GM18858 (cell line): ENCODE data around the gene PNPLA5.
"Not testable (repeated sequence)": the region's sequence is repeated elsewhere in the genome, so short reads cannot be mapped to it uniquely, and the experiment has no call there.

Experiments used
- ATAC-seq: cut with Tn5 transposase; IDR thresholded peaks from one replicate; pipeline ENCODE4 v1.9.1; 2021; ENCODE audit not compliant: unreplicated experiment

PNPLA5 gene, protein sequence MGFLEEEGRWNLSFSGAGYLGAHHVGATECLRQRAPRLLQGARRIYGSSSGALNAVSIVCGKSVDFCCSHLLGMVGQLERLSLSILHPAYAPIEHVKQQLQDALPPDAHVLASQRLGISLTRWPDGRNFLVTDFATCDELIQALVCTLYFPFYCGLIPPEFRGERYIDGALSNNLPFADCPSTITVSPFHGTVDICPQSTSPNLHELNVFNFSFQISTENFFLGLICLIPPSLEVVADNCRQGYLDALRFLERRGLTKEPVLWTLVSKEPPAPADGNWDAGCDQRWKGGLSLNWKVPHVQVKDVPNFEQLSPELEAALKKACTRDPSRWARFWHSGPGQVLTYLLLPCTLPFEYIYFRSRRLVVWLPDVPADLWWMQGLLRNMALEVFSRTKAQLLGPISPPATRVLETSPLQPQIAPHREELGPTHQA

DNA sequence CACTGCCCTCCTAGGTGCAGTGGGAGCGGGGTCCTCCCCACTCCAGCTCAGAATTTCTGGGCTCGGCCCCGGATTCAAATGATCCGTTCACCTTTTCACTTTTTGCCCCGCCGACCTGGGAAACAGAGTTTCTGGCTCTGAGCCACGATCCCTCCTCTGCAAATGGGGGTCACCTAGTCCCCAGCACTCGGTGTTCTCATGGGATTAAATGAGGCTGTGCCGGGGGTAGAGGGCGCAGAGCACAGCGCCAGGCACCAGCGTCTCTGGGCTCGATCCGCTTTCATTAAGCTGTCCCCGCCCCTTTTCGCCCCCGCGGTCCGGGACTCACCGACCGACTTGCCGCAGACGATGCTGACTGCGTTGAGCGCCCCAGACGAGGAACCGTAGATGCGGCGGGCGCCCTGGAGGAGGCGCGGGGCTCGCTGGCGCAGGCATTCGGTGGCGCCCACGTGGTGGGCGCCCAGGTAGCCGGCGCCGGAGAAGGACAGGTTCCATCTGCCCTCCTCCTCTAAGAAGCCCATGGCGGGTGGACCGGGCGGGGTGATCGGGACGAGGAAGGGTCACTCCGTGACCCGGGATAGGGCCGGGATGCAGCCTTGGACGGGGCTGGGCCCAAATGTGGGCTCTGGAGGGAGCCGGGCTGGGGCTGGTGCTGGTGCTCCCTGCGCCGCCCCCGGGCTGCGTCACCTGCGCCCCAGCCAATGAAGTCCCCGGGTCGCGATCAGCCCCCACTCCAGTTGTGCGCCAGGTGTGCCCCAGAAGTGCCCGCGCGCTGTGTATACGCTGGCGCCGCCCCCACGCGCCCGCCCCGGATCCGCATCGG is at the start of gene PNPLA5:
Gene PNPLA5 (minus strand): TSS at position 654 of the 823 bp plus-strand sequence. CDS start 133 bp downstream, at position 521.
- no peak for ATAC-seq

DNA sequence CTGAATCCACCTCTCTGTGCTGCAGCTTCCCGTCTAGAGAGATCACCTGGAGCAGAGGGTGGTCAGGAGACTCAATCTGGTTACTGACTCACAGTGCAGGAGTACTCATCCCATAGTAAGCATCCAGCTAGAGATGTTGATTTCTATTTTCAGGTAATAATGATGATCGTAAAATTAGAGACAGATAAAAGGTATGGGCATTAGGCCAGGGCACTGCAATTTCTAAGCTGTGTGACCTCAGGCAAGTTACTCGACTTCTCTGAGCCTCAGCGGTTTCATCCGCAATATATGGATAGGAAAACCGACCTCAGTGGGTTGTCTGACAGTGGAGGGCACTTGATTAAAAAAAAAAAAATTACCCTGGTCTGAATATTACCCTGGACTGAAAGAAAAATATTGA is 49.6 kb upstream of the PNPLA5 start:
- ATAC-seq = no peak

DNA sequence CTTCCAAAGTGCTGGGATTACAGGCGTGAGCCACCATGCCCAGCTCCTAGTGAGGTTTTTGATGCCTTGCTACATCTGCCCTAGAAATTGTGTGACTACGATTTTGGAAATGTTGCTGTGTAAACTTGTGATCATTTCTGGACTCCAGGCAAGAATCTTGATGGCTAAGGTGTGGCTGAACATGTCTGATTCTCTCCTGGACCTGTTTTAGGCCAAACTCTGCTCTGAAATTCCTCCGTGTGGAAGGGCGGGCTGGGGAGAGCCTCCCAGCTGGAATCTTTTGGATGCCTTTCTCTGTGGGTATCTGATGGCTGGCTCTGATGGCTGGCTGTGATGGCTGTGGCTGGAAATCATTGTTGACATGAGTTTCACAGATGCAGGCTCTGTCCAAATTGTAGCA is 40.0 kb upstream of the PNPLA5 start:
- ATAC-seq = no peak

DNA sequence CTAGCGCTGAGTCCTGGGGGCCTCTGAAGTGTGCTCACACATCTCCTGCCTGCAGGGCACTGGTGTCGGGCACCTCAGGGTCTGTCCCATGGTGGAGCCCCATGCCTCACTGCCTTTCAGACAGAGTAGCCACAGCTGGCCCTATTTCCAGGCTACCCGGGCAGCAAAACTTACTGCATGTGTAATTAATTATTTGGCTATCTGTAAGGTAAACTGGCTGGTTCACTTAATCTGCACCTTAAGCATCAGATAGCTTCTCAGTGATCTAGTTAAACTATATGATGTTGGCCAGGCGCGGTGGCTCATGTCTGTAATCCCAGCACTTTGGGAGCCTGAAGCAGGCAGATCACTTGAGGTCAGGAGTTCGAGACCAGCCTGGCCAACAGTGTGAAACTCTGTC is 37.1 kb upstream of the PNPLA5 start:
- no peak for ATAC-seq

DNA sequence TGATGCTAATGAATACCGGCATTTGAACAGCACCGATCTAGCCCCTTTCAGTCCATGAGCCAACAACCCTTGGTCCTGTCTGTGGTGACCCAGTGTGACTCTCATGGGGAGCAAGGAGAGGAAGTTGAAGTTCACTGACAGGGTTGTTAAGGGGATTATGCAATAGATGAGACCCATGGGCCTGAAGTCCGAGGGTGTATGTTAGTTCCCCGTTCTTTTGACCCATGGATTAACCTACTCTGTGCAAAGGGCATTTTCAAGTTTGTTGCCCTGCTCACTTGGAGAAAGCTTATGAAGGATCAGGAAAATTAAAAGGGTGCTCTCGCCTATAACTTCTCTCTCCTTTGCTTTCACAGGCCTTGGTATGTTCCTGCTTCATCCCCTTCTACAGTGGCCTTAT is 36.7 kb upstream of the PNPLA5 start:
- ATAC-seq = no peak

DNA sequence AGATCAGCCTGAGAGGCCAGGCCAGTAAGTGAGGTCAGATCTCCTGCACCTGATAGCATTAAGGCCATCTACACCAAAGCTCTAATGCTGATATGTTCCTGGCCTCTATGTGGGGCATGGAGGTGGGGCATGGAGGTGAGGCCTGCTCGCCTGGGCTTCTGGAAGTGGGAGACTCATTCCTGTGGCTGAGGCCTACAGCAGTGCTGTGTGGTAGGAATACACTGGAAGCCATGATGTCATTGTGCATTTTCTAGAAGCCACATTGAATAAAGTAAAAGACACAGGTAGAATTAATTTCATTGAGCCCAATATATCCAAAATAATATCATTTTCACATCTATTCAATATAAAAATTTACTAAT is 34.5 kb upstream of the PNPLA5 start:
- ATAC-seq = no peak

DNA sequence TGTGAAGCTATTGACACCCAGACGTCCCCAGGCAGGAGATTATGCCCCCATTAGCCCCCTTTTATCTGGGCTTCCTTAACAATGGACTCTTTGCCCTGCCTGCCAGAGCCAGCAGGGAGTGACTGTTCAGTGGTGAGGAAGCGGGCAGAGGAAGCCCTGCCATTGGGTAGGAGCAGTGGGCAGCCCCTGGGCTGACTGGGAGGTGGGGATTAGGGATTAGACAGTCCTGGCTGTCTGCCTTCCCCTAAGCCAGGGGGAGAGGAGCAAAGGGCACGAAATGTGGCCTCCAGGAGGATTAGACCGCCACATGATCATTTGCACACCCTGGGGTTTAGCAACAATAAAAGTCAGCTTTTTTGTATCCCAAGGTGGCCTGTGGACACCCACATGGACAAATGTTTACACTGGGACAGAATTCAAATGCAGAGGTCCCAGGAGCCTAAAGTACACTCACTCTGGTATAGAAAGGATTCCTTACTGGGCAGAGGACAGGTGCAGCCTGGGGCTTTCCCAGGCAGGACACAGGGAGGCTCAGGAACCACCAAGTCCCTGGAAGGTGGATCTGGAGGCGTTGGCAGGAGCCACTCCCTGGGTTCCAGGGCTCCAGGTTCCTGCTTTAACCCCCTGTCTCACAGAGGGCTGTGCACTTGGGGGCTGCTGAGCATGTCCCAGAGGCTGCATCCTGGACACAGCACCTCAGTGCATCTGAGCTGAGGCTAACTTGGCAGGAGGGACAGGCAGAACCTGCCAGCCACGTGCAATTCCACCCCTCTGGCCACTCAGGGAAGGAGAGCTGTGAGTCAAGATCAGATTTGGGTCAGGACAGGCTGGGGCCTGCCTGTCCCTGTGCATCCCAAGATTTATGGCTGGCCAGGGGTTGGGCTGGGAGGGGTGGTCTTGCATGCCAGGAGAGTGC is 33.9 kb upstream of the PNPLA5 start:
- ATAC-seq = no peak

DNA sequence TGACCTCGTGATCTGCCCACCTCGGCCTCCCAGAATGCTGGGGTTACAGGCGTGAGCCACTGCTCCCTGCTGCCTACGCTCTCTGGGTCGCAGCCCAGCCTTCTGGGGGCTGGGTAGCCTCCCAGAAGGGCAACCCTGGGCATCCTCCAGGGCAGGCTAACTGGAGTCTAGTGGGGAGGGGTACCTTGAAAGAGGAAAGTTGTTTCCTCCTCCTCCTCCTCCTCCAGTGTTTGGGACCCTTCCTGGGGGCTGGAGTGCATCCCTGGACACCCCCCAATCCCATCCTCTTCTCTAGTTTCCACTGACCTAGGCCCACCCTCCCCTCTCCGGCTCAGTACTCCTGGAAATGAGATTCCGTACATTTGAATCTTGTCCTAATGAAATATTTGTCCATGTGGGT is 33.1 kb upstream of the PNPLA5 start:
- no peak for ATAC-seq

DNA sequence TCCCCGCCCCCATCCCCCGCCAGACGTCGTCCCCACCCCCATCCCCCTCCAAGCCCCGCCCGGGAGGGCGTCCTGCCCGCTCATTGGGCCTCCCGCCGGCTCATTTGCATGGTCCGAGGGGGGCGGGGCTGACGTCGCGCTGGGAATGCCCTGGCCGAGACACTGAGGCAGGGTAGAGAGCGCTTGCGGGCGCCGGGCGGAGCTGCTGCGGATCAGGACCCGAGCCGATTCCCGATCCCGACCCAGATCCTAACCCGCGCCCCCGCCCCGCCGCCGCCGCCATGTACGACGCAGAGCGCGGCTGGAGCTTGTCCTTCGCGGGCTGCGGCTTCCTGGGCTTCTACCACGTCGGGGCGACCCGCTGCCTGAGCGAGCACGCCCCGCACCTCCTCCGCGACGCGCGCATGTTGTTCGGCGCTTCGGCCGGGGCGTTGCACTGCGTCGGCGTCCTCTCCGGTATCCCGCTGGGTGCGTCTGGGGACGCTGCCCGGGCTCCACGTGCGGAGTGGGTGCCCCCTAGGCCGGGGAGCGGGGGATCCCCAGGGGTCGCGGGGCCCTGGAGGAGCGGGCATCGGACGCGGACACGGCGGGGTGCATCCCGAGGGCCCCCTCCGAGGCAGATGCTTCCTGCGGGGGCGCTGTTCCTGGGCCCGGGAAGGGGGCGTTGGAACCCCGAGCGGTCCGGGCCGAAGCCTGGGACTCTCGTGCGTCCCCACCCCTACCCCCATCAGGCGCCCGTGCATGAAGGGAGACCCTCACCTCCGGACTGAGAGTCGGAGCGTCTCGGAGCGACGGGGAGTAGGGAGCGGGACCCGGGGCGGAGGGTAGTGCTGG is 32.0 kb upstream of the PNPLA5 start, which contains the start of gene PNPLA3:
Gene PNPLA3 (plus strand): TSS at position 175 of the 834 bp plus-strand sequence. CDS start 107 bp downstream, at position 282.
- no peak for ATAC-seq

DNA sequence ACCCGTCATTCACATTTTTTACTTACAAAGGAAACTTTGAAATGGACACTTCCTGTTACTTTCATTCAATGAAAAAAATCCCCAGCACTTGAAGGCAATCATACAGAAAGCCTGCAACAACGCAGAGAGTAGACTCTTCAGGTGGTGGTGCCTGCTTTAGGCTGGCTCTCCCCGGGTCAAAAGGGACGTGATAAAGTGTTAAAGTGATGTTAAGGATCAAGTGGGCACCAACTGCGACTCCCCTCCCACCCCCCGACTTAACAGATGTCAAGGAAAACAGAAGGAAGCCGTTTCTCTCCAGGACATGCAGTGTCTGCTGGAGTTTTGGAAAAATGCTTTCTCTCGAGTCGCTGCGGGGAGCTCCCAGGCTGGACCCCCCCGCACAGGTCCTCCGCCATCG is 31.4 kb upstream of the PNPLA5 start:
- no peak for ATAC-seq

DNA sequence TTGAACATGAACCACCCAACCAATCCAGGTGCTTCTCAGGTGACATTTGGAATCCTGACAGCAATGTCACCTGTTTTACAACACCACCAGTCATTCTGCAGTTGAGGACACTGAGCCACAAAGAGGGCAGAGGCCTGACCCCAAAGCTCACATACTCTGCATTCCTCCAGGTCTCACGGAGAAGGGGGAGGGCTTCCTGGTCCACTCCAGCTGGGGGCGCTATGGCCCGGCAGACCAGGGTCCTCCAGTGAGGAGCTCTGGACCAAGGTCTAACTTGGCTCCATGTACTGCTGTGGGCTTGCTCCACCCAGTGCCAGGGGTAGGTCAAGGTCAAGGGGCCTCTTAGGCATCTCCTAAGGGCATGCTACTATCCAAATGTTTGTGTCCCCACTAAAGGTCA is 30.3 kb upstream of the PNPLA5 start:
- ATAC-seq = no peak

DNA sequence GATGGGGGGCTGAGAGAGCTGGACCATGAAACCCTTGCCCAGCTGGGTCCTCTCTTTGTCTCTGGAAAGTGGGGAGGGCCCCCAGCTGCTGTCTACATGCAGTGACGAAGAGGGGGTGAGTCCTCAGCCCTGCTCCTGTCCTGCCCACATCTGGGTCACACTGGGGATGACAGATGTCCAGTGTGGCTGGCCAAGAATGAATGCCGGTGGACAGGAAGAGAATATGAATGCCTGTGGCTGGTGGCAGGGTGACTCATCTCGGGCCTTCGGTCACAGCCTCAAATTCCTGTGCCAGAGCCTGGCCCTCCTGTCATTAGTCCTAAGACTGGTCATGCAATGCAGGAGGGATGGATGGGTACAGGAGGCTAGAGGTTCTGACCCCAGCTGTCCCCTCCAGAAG is 29.6 kb upstream of the PNPLA5 start:
- ATAC-seq = no peak

DNA sequence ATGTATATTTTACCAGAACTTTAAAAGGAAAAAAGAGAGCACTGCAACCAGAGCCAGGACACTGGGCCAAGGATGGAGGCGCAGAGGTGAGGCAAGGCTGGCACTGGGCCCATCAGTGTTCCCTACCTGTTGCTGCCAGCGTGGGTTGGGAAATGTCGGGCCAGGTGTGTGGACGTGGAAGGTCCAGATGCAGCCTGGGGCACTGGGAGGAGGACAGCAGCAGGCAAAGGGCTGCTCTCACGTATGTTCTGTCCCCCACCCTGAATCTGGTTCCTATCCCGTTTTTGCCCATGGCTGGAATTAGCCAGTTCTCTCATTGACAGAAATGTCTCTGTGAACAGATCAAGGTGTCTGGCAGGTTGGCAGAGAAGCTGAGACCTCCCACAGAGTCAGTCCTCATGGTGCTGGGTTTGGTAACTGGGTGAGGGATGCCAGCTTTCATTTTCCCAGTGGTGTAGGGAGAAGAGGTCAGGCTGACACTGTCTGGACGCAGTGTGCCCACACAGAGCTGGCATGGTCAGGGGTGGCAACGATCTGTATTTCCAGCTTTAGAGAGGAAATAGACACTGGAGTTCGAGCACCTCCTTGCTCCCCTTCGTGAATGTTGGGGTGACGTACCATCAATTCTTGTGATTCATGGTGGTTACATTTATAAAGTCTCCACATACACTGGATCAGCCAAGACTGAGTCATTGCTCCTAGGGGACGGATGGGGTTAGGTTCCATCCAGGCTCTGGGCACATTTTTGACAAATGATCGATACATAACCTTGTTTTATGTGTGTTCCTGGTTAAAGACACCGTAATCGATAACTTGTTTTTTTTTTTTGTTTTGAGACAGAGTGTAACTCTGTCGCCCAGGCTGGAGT is 27.5 kb upstream of the PNPLA5 start:
- ATAC-seq = no peak

DNA sequence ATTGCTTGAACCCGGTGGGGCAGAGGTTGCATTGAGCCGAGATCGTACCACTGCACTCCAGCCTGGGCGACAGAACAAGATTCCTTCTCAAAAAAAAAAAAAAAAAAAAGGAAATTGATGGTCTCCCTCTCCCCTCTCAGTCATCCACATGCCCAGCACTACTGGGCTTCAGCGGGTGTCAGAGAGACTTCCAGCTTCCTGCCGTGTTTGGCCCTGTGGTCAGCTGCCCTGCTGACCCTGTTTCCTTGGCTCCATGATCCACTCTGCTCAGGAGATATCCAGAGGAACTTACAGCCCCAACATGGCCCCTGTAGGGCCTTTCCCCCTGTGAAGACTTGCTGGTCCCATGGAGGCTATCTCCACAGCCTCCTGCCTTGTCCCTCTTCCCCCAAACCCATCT is 25.7 kb upstream of the PNPLA5 start:
- ATAC-seq = no peak

DNA sequence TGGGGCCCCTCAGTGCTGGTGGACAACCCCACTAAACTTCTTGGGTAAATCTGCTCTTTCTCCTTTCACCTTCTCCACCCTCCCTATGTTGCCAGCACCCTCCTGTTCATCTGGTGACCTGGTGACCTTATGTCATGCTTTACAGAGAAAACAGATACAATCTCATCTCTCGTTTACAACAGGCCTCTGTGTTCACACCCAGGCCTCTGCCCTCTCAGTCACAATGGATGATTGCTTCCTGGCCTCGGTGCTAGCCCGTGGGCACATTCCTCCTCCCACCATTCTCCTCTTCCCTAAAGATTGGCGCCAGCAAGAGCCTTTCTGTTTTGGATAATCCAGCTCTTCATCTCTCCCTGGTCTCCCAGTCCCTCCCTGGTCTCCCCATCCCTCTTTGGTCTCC is 19.5 kb upstream of the PNPLA5 start:
- no peak for ATAC-seq

DNA sequence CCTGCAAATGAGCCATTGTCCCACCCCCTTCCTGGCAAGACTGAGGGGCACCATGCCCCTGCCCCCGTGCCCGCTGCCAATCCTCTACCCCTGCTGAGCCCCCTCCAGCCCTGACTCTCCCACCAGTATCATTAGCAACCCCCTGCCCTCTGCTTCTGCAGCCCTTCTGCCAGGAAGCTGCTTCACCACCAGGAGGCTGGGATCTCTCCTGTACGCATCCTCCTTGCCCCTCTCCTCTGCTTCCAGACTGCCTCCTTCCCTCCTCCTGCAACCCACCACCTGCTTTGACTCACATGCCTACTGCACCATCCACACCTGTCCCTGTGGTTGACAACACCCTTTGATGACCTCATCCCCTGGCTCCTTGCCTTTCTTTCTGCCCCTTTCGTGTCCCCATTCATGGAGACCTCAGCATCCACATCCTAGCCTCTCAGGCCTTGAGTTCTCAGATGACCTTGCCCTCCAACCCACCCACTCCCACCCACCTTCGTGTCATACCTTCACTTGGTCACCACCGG is 18.4 kb upstream of the PNPLA5 start:
- ATAC-seq = no peak

DNA sequence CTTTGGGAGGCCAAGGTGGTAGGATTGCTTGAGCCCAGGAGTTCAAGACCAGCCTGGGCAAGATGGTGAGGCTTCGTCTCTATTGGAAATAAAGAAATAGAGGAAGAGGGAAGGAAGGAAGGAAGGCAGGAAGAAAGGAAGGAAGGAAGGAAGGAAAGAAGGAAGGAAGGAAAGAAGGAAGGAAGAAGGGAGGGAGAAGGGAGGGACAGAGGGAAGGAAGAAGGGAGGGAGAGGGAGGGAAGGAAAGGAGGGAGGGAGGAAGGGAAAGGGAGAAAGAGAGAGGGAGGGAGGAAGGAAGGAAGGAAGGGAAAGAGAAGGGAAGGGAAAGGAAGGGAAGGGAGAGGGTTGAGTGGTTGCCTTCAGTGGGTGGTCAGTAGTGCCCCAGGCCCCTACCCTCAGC is 17.9 kb upstream of the PNPLA5 start:
- ATAC-seq = no peak

DNA sequence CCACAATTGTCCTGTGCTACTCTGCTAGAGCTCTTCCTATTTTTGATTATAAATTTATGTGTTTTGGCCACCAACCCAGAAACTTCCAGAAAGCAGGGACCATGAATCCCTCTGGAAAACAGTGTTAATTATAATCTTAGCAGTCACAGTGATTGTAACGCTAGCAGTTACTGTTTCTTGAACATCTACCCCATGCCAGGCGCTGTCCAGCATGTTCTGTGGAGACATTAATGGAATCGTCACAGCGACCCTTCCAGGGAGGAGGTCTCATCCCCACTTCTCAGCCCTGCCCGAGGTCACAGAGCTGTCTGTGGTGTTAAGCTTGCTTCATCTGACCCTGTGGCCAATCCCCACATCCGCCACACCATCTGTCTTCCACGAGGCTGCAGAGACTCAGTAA is 13.9 kb upstream of the PNPLA5 start:
- no peak for ATAC-seq

DNA sequence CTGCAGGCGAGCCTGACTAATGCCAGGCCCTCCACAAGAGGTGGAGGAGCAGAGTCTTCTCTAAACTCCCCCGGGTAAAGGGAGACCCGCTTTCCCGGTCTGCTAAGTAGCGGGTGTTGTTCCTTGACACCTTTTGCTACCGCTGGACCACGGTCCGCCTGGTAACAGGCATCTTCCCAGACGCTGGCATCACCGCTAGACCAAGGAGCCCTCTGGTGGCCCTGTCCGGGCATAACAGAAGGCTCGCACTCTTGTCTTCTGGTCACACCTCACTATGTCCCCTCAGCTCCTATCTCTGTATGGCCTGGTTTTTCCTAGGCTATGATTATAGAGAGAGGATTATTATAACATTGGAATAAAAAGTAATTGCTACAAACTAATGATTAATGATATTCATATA is 12.6 kb upstream of the PNPLA5 start:
- ATAC-seq = not testable (repeated sequence)
